ENCODE measurements around the gene GOLPH3.

GOLPH3 gene

GRCh38 chr5:32100691-32101302 is 73.3 kb downstream of the GOLPH3 start:
- Mint-ChIP-seq H3K27ac (no peak overlapping the region), H3K4me1 (peaks cover 52% of the 10 kb centered on the region), H3K27me3 (ENCODE audit: low read depth, poor library complexity) (peaks cover 3% of the 10 kb centered on the region), H3K9me3 (no peaks in the 10 kb centered on the region), H3K36me3 (ENCODE audit: low read depth) (peaks cover 63% of the 10 kb centered on the region), H3K4me3 (no peak overlapping the region)
- no peak for TF ChIP-seq CTCF (IDR thresholded peaks at IDR 0.05)
- no peak for DNase-seq

GRCh38 chr5:32100230-32100629 is 73.9 kb downstream of the GOLPH3 start:
- peaks cover 60% of the 10 kb centered on the region for H3K36me3 Mint-ChIP-seq (ENCODE audit: low read depth)
- H3K4me1 Mint-ChIP-seq, result peaks cover 52% of the 10 kb centered on the region
- no peak for TF ChIP-seq CTCF (IDR thresholded peaks at IDR 0.05)
- DNase-seq, result no peak
- peaks cover 3% of the 10 kb centered on the region for H3K27me3 Mint-ChIP-seq (ENCODE audit: low read depth, poor library complexity)
- no peaks in the 10 kb centered on the region for H3K9me3 Mint-ChIP-seq
- H3K27ac Mint-ChIP-seq, result peak overlapping the region; percentile 95
- no peak overlapping the region for H3K4me3 Mint-ChIP-seq

DNA sequence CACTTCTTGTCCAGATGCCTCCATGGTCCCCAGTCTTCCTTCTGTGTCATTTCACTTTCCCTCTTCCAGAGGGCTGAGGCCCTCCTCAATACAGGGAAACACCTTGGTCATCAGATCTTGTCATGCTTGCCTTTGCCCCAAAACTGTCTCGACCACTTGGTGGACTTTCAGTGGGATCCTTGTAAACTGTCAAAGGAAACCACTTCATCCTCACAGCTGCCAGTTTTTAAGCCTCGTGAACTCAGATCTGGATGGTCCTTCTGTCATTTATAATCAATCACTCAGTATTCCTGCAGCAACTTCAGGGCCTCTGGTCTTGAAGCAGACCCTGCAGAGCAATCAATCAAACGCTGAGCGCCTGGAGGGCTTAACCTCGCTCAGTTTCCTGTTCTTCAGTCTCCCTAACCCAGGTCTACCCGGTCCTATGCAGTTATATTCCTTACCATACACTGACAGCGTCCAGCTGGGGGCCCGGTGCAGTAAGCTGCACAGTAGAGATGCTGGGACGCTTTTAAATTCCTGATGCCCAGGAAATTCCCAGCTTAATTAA is 74.6 kb downstream of the GOLPH3 start:
- Mint-ChIP-seq H3K27me3 (ENCODE audit: low read depth, poor library complexity) (peaks cover 3% of the 10 kb centered on the region), H3K4me1 (peaks cover 52% of the 10 kb centered on the region), H3K4me3 (peak overlapping the region; percentile 36), H3K27ac (peak overlapping the region; percentile 95), H3K36me3 (ENCODE audit: low read depth) (peaks cover 57% of the 10 kb centered on the region), H3K9me3 (no peaks in the 10 kb centered on the region)
- TF ChIP-seq CTCF (IDR thresholded peaks at IDR 0.05), result no peak
- no peak for DNase-seq

- TF ChIP-seq CTCF (IDR thresholded peaks at IDR 0.05), result no peak
- H3K27ac Mint-ChIP-seq, result peak overlapping the region; percentile 95
- H3K27me3 Mint-ChIP-seq (ENCODE audit: low read depth, poor library complexity), result peaks cover 3% of the 10 kb centered on the region
- no peaks in the 10 kb centered on the region for H3K9me3 Mint-ChIP-seq
- peaks cover 56% of the 10 kb centered on the region for H3K36me3 Mint-ChIP-seq (ENCODE audit: low read depth)
- peaks cover 52% of the 10 kb centered on the region for H3K4me1 Mint-ChIP-seq
- no peak overlapping the region for H3K4me3 Mint-ChIP-seq
- DNase-seq, result no peak
Measured at GRCh38 chr5:32098890-32099310, 75.2 kb downstream of the GOLPH3 start.

- DNase-seq, result no peak
- Mint-ChIP-seq H3K4me3 (no peak overlapping the region), H3K27me3 (ENCODE audit: low read depth, poor library complexity) (peaks cover 3% of the 10 kb centered on the region), H3K9me3 (no peaks in the 10 kb centered on the region), H3K36me3 (ENCODE audit: low read depth) (peaks cover 50% of the 10 kb centered on the region), H3K4me1 (peaks cover 53% of the 10 kb centered on the region), H3K27ac (peak overlapping the region; percentile 95)
- TF ChIP-seq CTCF (IDR thresholded peaks at IDR 0.05), result no peak
Measured at GRCh38 chr5:32098291-32098690, 75.8 kb downstream of the GOLPH3 start.
